Dermis blood vessel endothelial cell (primary cell): Measurements from ENCODE around the gene MRNIP. TPM values are rescaled to one million over a fixed set of nuclear protein-coding genes. Genes with fewer than 3 reads are reported as not detected.
A peak's percentile ranks its signal among the peaks of the same experiment; 100 is the strongest.

Experiments used
- DNase-seq: peaks from one replicate; pipeline ENCODE4 v3.0.0; 2010
- total RNA-seq: library from RNA; depleted of rRNA; stranded (reverse); fragments of >200 nt; gene quantifications from 2 replicates; pipeline ENCODE4 v1.2.3, GENCODE V29; 2014

The MRNIP gene
- total RNA-seq, 1 donor from 2014 or later: 11.9 TPM

DNA sequence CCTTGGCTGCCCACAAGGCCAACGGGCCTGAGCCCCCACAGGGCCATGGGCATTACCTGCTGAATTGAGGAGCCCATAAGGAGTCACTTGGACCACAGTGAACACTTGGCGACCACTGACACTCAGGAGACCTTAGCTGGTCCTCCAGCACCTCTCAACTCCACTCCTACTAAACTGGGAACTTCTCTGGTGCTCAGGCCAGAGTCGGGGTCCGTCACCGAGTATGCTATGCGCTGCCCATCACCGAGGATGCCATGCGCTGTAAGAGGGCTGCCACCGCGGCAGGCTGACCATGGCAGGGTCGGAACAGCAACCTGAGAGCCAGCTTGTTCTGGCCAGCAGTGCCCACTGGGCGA lies 38.5 kb downstream of the MRNIP start:
- DNase-seq: no peak

DNA sequence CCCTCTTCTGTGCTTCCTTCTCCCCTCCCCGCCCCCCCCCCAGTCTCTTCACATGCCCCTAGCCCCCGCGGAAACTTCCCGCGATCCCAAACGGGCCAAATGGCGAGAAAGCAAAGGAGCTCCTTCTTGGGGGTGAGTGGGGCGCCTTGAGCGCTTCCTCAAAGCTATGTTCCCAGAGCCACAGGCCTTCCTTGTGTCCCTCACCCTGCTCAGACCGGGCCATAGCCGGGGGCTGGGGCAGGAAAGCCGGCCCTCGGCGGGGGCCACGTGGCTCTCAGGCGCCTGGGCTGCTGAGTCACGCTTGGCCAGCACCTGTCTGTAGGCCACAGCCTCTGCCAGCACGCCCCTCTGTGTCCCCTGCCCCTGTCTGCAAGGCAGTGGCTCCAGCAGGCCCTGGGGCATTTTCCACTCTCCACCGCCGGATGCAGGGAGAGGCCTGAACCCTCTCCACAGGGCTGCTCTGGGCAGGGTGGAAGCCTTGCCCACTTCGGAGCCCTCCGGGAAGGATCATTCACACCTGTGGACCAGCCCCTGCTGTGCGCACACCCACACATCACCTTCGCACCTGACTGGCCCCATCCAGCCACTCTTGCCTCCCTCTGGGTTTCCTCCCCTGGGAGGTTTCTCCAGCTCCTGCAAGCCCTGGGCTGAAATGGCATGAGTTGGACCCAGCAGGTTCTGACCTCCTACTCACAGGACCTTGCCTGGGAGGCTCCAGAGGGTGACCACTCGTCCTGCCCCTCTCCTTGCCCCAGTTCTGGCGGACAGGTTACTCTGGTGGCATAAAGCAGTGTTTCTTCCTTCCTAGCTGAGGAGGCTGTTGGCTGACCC lies 39.1 kb downstream of the MRNIP start:
- peak; percentile 89 for DNase-seq

- peak; percentile 96 for DNase-seq
Observed at GRCh38 chr5:179818746-179819295, 39.8 kb downstream of the MRNIP start.

GRCh38 chr5:179817890-179818745 lies 40.5 kb downstream of the MRNIP start:
- DNase-seq: no peak

GRCh38 chr5:179817470-179817840 lies 41.2 kb downstream of the MRNIP start:
- DNase-seq: no peak

DNA sequence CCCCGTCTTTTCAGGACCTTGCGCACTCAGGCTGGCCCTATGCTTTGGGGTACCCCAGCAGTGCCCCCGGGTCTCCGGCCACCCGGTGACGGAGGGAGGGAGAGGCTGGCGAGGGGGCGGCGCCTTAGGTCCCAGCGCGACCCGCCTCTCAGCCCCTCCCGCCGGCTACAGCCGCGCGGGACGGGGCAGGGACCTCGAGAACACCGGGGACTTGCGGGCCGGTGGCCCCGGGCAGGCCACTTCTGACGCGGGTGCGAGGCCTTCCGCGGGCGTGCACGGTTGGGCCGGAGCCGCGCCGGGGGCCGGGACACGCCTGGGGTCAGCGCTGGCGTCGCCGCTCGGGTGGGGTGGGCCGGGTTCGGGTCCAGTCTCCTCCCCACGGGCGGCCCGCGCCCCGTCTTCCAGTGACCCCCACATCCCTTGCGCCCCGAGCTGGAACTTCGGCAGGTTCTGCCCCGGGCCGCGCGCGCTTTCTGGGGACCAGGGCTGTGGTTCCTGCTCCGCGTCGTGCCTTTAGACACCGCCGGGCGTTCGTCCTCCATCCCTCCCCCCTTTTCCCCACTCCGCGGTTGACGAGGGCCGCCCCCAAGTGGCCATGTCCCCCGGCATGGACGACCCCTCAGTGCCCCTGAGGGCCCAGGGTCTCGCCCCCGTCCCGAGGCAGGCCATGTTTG lies 41.7 kb downstream of the MRNIP start:
- DNase-seq: peak; percentile 38

- no peak for DNase-seq
Observed at GRCh38 chr5:179816401-179816795, 42.2 kb downstream of the MRNIP start.

DNA sequence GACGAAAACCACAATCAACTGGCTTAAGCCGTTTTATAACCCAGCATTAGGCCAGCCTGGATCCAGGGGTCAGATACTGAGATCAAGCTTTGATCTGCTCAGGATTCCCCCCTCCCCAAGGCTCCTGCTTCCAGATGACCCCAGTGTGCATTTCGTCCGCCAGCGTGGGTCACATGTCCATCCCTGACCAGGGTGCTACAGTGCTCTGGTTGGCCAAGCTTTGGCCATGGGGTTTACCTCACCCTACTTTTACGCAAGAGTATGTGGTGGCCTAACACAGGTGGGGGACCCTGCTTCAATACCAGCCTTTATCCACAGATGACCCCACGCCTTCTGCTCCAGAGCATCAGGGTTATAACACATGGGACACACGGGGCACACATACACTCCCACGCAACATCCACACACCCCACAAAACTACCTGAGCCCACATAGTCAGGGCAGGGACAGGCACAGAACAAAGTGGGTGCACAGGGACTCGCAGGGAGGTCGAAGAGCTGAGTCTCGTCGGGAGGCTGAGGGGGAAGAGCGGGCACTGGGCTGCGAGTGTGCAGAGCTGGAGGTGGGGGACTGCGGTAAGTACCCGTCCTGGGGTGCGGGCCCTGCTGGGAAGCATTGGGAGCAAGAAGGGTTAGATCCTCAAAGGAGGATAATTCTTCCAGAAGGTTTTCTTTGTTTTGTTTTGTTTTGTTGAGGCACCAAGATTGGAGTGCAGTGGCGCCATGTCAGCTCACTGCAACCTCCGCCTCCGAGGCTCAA lies 42.9 kb downstream of the MRNIP start:
- DNase-seq: no peak

DNA sequence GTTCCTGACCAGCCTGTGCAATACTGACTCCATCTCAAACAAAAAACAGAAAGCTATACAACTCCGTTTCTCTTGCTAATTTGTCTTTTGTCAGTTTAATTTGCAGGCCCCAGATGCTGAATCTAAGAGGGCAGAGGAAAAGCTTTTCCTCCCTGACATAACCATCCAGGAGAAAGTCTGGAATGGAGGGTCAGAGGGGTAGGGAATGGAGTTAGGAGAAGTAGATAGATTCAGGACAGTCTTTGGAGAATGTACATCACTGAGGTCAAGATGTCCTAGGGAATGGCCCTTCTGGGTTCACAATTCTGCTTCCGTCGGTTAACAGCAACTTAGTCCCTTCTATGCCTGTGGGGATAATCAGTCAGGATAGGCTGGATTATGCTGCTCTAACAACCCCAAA lies 44.5 kb downstream of the MRNIP start:
- DNase-seq: no peak

- DNase-seq: no peak
Observed at GRCh38 chr5:179812997-179813607, 45.5 kb downstream of the MRNIP start.

- DNase-seq: no peak
Observed at GRCh38 chr5:179812135-179812825, 46.3 kb downstream of the MRNIP start.

DNA sequence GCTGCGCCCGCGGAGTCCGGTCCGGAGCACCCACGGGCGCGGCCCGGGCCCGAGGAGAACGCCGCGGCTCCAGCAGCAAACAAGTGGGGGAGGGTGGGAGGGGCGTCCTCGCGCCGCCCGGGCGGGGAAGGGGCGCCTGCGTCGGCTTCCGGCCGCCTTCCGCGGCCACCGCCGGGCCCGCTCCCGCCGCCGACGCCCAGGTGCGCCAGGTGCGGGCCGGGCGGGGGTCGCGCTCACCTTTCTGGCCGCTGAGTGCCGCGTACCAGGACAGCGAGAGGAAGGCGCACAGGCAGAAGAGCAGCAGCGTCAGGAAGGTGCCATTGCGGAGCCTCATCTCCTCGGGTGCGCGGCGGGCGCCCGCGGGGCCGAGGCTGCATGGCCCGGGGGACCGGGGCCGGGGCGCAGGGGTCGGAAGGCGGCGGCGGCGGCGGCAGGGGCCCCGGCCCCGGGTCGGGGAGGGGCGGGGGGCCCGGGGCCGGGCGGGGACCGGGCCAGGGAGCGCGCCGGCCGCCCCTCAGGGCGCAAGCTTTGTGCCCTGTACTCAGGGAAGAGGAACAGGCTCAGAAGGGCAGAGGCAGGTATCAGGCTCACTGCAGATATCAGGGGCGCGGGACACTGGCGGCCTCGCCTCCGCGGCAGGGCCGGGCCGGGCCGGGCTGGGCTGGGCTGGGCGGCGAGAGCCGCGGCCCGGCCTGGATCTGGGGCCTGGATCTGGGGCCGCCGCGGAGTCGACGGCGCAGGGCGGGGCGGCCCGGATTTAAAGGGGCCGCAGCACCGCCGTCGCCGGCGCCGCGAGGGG lies 52.2 kb downstream of the MRNIP start, which contains the start of gene MGAT4B:
Gene MGAT4B, minus strand, starts transcription at position 617 of the 799 bp plus-strand sequence. Its CDS starts 283 bp downstream, at position 334.
- DNase-seq: peak; percentile 83

GRCh38 chr5:179805529-179806249 lies 52.9 kb downstream of the MRNIP start:
- DNase-seq: peak; percentile 53

GRCh38 chr5:179805070-179805528 lies 53.5 kb downstream of the MRNIP start:
- no peak for DNase-seq

DNA sequence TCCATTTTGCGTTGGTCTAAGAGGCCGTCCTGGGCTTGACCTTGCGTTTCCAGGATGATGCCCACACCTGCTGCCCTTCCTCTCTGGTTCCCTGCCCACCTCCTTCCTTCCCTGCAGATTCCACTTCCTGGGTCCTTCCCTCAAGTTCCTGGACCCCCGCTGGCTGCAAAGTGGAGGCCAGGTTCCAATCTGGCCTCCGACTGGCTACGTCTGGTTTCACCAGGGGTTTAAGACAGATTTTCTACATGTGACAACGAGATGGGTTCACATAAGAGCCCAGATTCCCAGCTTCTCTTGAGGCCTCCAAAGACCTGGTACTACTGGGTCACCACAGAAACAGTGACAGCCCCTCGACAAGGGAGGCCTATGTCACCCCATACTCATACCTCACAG lies 54.1 kb downstream of the MRNIP start:
- DNase-seq: no peak

GRCh38 chr5:179803651-179804554 lies 54.7 kb downstream of the MRNIP start:
- DNase-seq: peak; percentile 24

DNA sequence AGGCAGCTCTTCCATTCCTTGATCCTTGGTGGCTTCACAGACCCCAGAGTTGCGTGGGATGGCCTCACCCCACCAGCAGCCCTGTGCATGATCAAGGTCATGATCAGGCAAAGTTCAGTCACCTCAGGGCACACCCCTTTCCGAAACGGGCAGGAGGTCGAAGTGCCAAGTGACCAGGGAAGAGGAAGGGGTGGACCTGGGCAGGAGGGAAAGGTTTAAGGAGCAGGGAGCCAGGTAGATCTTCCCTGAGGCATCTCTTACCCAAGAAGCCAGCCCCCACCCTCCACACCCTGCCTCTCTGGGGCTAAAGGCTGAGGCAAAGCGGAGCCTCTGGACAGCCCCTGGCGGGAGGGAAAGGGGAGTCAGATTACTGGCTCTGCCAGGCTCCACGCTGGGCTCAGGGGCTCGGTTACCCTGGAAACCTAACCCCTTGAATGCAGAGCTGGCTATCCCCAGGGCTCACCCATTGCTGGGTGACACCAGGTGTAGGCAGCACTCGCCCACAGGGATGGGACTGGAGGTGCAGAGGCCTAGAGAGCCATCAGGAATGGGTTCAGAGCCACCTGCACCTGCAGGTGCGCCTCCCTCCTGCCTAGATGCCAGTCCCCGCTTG lies 55.6 kb downstream of the MRNIP start:
- no peak for DNase-seq
